RPMI8226 (cell line): ENCODE data around the gene OLA1.
"Not testable (repeated sequence)": the region's sequence is repeated elsewhere in the genome, so short reads cannot be mapped to it uniquely, and the experiment has no call there.

Source experiments
- DNase-seq: peaks from one replicate; pipeline ENCODE4 v3.0.0-alpha.2; 2015

Gene OLA1

DNA sequence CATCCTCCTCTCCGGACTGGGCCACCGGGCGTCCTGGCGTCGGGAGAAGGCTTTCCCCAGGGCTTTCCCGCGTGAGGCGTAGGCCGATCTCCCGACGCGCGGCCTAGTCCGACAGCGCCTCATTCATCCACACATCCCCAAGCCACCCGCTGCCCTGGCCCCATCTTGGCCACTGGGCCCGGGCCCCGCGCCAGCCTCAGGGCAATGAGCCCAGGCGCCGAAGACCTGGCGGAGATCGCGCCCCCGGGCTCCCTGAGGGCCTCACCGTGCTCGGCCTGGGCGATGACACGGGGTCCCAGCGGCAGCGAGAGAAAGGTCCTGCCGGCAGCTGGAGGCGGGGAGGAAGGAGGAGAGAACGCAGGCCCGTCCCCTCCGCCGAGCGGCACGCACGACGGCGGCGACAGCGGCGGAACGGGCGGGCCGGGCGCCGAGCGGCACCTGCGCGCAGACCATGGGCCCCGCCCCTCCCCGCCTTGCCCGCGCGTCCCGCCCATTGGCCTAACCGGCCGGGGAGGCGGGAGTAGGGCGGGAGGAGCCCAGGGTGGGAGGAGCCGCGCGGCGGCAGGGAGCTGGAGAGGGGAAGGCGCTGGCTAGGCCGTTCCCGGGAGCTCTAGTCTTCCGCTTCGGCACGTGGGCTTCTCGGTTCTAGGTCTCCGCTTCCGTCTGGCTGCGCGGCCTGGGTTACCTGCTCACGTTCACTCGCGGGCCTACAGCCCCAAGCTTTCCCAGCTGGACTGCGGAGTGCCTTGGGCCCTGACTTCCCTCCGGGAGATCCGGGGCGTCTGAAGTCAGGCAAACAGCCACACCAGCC lies at the start of gene OLA1:
Gene OLA1 (minus strand): TSS at position 346 of the 811 bp plus-strand sequence. CDS start 1,717 bp downstream, outside the sequence.
- DNase-seq = peak; percentile 97

DNA sequence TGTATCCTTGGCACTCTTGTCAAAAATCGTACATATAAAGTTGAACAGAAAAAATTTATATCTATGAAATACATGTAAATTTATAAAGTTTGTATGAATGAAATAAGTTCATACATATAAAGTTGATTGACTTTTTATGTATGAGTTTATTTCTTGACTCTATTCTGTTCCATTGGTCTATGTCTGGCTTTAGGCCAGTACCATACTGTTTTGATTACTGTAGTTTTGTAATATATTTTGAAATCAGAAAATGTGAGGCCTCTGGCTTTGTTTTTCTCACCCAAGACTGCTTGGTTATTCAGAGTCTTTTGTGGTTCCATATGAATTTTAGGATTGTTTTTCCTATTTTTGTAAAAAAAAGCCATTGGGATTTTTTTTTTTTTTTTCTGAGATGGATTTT lies 44.6 kb upstream of the OLA1 start:
- DNase-seq = no peak

DNA sequence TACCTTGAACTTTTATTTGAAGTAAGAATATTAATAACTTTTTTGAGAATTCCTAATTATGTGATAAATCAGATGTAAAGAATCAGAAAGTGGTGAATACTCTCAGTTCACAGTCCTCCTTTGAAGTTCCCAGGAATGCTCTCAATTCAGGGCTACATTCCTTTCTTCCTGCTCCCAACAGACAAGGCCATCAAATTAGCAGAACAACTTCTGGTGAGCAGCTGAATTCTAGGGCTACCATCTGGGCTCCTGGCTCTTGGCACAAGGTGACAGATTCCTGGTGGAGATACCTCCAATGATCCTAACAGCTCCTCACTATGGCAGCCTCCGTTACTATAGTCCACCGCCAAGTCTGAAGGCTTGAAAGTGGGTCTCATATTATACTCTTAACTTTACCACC lies 37.8 kb upstream of the OLA1 start:
- no peak for DNase-seq

DNA sequence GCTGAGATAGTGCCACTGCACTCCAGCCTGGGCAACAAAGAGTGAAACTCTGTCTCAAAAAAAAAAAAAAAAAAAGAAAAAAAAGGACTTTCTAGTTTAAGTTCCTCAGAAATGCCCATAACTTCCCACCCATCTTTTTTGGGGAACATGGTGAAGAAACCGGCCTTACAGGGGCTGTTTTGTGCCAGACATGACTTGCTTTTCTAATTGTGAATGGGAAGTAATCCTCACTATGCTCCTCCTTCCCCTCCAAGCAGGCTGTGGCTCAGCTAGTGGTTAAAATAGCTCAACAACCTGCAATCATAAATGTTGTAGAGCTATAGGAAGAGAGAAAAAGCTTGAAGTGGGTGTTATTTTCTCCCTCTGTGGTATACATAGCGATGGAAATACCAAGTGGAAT lies 34.1 kb upstream of the OLA1 start:
- DNase-seq = no peak

DNA sequence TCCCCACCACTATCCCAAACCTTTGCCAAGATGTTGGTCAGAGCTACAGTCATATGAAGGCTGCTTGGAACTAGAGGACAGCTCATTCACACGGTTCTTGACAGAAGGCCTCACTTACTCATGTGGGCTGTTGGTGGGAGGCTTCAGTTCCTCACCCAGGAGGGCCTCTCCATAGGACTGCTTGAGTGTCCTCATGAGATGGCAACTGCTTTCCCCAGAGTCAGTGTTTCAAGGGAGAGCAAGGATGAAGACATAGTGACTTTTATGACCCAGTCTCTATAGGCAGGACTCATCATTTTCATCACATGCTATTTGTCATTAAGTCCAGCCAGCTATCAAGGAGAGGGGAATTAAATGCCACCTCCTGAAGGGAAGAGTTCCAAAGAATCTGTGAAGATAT lies 33.4 kb upstream of the OLA1 start:
- DNase-seq = no peak

DNA sequence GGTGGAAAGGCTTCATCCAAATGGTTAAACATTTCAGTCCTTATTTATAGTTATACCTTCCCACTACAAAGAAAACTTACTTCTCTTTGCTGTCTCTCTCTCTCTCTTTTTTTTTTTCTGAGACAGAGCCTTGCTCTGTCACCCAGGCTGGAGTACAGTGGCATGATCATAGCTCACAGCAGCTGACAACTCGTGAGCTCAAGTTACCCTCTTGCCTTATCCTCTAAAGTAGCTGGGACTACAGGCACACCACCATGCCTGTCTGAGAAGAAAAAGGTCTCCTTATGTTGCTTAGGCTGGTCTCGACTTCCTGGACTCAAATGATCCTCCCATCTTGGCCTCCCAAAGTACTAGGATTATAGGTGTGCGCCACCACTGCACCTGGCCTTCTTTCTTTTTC lies 32.3 kb upstream of the OLA1 start:
- DNase-seq = no peak

DNA sequence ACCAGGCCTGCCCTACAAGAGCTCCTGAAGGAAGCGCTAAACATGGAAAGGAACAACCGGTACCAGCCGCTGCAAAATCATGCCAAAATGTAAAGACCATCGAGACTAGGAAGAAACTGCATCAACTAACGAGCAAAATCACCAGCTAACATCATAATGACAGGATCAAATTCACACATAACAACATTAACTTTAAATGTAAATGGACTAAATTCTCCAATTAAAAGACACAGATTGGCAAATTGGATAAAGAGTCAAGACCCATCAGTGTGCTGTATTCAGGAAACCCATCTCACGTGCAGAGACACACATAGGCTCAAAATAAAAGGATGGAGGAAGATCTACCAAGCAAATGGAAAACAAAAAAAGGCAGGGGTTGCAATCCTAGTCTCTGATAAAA lies 21.9 kb upstream of the OLA1 start:
- not testable (repeated sequence) for DNase-seq

DNA sequence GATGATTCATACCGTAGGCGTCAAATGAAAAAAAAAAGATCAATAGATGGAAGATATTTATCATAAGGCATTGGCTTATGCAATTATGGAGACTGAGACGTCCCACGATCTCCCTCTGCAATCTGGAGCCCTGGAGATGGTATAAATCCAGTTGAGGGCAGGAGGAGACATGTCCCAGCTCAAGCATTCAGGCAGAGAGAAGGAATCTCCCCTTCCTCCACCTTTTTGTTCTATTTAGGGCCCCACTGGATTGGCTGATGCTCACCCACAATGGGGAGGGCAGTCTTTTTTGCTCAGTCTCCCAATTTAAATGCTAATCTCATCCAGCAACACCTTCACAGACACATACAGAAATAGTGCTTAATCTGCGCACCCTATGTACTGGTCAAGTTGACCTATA lies 18.0 kb upstream of the OLA1 start:
- no peak for DNase-seq

DNA sequence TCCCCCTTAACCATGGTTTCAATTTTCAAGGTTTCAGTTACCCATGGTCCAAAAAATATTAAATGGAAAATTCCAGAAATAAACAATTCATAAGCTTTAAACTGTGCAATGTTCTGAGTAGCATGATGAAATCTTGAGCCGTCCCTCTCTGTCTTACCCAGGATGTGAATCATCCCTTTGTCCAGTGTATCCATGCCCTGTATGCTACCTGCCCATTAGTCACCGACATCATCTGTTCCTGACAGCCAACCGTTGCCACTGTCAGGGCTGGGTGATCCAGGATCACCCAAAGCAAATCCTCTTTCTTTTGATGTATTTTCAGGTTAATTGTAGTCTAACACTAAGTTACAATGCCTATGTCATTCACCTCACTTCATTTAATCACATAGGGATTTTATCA lies 15.7 kb upstream of the OLA1 start:
- DNase-seq = no peak

DNA sequence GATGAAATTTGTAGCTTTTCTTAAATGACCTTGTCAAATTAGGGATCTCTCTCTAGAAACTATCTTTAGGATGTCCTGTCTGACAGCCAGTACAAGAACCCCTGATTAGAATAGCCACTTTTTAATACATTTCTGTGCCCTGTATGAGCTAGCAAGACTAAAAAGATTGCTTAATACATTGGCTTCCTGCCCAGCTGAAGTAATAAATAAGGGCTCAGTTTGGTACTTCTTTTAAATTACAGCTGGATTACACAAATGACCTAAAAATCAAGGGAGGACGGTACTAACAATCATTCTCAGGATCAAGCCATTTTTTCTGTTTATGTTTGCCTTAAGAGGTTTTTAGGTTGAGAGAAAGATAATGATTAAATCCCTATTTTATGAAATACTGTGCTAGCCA lies 11.6 kb upstream of the OLA1 start:
- no peak for DNase-seq

DNA sequence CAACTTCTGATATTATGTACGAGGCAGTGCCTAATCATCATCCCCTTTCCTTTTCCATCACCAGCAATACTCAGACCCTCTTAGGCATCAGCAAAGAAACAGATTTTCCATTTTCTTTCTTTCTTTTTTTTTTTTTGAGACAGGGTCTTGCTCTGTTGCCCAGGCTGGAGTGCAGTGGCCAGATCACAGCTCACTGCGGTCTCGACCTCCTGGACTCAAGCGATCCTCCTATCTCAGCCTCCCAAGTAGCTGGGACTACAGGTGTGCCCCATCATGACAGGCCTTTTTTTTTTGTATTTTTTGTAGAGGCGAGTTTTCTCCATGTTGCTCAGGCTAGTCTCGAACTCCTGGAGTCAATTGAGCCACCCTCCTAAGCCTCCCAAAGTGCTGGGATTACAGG lies 5.9 kb upstream of the OLA1 start:
- DNase-seq = no peak

DNA sequence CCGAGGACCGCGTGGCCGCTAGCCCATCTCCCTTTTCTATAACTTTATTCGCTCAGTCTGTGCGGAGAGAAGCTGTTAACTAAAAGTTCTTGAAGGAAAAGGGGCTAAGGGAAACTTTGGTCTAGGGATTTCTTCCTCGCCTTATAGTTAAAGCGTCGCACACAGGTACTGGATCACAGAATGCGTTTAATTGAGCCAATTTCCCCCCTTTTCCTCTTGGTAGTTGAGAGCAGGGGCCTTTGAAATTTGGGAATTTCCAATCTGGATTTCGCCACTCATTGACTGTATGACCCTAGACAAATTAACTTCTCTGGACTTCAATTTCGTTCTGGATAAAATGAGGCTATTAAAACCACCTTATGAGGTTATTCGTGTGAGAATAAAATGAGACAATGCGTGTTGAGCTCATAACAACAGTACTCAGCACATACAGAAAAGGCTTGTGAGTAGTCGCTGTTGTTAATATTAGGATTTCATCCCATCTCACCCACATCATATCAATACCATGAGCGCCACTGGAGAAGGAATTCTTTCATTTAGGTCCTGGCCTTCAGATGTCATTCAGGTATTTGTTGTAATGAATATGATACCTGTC lies 763 bp upstream of the OLA1 start:
- no peak for DNase-seq

DNA sequence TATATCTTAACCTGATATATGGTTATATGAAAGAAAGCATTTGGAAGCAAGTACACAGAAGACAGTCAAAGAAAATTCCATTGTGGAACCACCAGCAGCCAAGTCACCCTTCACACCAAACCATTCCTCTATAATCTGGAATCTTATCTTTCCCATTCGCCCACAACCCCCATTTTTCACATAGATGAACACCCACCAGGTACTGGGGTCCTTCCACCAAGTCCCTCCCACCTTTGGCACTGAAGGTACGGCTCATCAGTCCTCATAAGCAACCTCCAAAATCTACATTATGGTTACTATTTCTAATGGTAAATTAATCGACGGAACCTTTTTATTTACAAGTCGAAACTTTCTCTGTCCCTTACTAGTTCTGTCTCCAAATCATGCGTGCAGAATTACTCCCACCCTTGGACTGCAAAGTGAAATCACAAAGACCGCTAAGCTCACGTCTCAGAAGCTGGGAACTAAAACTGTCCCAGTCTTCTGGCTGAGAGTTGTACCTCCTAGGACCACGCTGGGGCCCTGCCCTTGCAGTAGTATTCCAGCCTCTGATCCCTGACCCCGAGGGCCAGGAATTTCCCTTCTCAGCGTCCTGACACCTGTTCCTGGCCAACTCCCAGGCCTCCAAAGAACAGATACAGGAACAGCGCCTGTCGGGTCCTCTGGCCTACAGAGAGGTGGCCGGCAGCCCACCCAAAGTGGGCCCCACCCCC lies 702 bp downstream of the OLA1 start:
- peak; percentile 32 for DNase-seq

DNA sequence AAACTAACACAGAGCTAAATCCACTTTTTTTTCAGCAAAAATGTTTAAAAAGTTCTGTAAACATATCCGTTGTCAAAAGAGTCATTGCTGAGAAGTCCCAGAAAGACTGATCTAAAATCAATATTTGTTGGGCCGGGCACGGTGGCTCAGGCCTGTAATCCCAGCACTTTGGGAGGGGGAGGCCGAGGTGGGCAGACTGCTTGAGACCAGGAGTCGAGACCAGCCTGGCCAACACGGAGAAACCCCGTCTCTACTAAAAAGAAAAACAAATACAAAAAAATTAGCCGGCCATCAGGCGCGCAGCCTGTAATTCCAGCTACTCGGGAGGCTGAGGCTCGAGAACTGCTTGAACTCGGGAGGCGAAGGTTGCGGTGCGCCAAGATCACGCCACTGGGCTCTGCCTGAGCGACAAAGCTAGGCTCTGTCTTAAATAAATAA lies 1.4 kb downstream of the OLA1 start:
- DNase-seq = peak; percentile 11

DNA sequence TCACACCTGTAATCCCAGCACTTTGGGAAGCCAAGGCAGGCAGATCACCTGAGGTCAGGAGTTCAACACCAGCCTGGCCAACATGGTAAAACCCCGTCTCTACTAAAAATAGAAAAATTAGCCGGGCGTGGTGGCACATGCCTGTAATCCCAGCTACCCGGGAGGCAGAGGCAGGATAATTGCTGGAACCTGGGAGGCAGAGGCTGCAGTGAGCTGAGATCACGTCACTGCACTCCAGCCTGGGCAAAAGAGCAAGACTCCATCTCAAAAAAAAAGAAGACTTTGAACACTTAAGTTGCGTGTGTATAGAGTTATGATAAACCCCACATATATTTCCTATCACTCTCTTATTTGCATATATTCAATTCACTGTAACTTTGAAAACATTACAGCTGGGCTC lies 2.7 kb downstream of the OLA1 start:
- DNase-seq = not testable (repeated sequence)

DNA sequence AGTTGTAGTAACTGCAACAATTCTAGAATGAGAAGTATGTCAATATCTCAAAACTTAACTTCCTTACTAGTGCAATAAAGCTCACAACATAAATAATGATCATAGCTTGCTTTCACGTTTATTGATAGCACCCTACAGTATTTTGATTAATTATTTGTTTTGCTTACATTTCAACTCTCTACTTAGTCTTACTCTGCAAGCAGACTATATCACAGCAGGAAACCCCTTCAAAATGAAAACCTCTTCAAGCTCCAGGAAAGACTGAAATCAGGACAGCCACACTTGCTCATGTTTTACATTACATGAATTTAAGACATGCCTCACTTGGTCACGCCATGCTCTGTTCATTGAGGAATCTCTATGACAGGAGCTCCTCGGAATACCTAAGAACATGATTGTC lies 3.3 kb downstream of the OLA1 start:
- no peak for DNase-seq

DNA sequence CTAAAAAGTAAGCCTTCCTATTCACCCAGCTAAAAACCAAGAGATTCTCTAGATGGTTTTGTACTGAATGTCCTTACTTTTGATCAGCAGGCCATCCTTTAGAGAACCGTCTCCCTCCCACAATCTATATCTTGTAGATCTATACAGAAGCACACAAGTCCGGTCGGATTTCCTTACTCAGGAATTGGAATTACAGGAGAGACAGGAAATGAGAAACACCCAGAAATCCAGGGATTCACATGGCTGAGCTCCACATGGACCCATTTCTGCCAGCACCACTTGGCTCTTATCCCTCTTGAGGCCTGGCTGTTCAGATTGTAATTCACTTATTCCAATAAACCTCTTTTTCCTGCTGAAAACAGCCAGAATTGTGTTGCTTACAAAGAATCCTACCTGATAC lies 4.5 kb downstream of the OLA1 start:
- no peak for DNase-seq

DNA sequence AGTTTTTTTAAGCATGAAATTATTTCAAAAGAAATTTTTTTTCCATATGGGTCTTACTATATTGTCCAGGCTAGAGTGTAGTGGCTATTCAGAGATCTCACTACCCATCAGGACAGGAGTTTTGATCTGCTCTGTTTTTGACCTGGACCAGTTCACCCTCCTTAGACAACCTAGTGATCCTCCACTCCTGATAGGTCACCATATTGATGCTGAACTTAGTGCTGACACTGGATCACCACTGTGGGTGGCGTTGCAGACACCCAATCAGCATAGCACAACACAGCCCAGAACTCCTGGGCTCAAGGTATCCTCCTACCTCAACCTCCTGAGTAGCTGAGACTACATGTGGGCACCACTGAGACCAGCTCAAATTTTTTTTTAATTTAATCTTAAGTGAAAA lies 8.2 kb downstream of the OLA1 start:
- DNase-seq = no peak

DNA sequence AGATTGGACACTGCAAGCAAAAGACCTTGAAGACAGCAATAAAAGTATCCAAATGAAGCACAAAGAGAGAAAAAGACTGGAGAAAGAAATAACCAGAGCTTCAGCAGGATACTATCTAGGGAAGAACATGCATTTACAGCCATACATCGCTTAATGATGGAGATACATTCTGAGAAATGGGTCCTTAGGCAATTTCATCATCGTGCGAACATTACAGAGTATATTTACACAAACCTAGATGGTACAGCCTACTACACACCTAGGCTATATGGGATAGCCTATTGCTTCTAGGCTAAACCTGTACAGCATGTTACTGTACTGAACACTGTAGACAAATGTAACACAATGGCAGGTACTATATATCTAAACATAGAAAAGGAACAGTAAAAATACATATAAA lies 11.9 kb downstream of the OLA1 start:
- no peak for DNase-seq

DNA sequence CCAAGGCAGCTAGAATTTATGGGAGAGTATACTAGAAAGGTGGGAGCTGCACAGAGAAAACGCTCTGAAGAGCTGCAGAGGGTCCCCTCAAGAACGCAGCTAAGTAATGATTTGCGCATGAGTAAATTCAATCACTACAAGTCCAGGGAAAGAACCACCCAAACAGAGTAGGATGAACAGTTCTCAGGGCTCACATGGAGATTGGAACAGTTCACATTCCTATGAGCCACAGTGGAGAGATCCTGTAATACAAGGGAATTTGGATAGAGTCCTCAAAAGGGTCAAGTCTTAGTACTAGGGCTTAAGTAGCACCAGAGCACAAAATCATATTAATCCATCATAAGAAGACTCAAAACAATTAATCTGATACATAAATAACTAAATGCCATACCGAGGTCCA lies 12.7 kb downstream of the OLA1 start:
- no peak for DNase-seq

DNA sequence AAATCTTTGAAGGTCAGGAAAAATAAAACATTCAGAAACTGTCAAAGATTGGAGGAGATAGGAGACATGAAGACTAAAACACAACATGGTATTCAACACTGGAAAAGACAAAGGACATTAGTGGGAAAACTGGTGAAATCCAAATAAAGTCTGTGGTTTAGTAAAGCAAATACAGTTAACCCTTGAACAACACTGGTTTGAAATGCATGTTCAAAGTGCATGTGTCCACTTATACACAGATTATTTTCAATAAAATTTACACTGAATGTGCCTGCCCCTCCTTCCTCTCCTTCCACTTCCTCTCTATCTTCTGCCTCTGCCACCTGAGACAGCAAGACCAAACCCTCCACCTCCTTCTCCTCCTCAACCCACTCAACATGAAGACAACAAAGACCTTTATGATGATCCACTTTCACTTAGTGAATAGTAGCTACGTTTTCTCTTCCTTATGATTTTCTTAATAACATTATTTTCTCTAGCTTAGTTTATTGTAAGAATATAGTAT lies 14.5 kb downstream of the OLA1 start:
- DNase-seq = no peak

DNA sequence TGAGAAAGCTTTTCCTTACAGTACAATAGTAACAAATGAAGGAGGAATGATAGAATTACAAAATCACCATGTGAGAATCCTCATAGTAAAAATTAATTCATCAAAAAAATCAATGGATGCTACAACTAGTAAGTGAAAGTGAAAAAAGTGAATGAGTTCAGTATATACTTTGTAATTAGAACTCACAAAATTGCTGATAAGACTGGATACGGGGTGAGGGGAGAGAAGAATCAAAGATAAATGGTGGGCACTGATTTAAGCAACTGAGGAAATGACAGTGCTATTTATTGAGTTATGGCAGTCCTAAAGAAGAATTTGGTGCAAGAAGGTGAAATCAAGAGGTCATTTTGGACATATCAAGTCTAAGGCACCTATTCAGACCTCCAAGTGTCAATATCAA lies 20.6 kb downstream of the OLA1 start:
- DNase-seq = no peak

DNA sequence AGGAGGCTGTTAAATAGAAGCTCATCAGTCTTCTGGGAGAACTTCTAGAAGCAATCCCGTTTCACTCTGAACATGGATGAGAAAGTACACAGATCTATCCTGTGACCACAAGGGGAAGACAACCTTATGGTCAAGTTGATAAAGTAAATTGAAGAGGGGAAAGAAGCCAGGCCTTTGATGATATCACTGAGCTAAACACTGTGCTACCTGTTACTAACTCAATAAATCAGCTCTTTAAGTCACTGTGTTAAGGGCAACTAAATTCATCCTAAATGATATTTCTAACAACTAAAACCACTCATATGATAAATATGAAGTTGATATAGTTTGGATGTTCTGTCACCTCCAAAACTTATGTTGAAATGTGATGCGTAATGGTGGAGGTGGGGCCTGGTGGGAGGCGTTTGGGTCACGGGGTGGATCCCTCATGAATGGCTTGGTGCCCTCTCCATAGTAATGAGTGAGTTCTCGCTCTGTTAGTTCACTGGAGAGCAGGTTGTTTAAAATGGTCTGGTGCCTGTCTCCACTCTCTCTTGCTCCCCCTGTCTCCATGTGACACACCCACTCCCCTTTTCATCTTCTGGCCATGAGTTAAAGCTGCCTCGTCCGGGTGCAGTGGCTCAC lies 23.6 kb downstream of the OLA1 start:
- no peak for DNase-seq

DNA sequence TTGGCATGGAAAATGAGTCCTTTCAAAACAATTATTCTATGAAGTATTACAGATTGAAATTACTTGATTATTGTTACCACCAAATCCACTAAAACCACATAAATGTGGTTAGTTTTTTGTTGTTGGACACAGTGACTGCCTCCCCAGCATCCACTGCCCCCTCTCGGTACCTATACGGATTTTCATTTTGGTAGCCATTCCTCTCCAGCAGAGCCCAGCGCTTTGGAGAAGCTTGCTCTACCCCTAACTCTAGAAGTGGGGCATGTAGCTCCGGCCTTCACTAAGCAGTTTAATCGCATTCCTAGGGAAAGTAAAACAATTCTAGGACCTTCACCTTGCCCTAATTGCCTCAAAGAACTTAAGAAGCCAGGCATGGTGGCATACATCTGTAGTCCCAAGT lies 24.2 kb downstream of the OLA1 start:
- no peak for DNase-seq
